ENCODE data around the gene SMC4. TPM values are rescaled to one million over a fixed set of nuclear protein-coding genes. Genes with fewer than 3 reads are reported as not detected.

SMC4 gene
- total and polyA plus RNA-seq, 2 of the 13 experiments (the other 11 are each of a cell fraction or from before 2014, with no cell fraction given): 19.2 to 74.3 TPM

DNA sequence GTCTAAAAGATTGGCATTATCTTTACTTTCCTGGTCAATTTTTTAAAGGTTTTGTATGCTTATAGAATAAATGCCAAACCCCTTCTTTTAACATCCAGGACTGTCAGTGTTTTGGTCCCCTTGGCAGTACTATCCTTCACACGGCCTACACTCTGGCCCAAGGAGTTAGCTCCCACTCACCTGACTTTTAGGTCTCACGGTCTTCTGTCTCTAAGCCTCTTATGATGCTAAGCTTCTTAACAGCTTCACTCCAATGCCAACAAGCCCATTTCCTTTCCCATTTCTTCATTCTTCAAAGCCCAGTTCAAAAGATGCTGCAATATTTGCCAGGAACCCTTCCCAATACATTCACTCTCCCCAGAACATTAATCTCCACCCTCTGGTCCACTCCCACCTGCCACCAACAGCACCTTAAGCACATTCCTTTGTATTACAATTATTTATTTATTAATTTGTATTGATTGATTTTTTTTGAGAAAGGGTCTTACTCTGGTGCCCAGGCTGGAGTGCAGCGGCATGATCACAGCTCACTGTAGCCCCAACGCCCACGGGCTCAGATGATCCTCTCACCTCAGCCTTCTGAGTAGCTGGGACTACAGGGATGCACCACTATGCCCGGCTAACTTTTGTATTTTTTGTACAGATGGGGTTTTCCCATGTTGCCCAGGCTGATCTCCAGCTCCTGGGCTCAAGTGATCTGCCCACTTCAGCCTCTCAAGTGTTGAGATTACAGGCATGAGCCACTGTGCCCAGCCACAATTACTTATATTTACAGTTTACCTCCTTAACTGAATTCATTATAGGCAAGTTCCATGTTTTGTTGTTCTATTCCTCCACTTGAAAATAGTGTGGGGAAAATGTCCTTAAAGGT, 28.2 kb upstream of the SMC4 start:
- in situ Hi-C loops (cut with HindIII; ENCODE audit: extremely low pct_ligation_motif_present, low pct_unique_long_range_greater_than_20kb): no loop called here
- no peaks in the 10 kb centered on the region for H4K20me1 ChIP-seq (ENCODE audit: insufficient read depth, low read length)
- 0 out of 2 replicates have a peak, but pooled peaks cover under 1% of the 10 kb centered on the region for H3K4me1 ChIP-seq (ENCODE audit: insufficient read depth, low read length)
- H3K9ac ChIP-seq (ENCODE audit: insufficient read depth, low read depth, low read length): no peak overlapping the region
- H2AFZ ChIP-seq (ENCODE audit: low read length): no peak overlapping the region
- H3K9me3 ChIP-seq (ENCODE audit: low read length): no peaks in the 10 kb centered on the region
- H3K27me3 ChIP-seq (ENCODE audit: control insufficient read depth in 1 of 2, insufficient read depth in 2 of 2, low read length in 2 of 2): no peaks in the 10 kb centered on the region
- ChIA-PET CTCF (ENCODE audit: low intra/inter-chr PET ratio, low total read pairs) (no interaction called here), POLR2A (no interaction called here)
- 92% methylated on average over 6 of the region's 6 CpGs for WGBS (ENCODE audit: low lambda C conversion rate)
- no peak for ATAC-seq
- no peaks in the 10 kb centered on the region for H3K79me2 ChIP-seq (ENCODE audit: insufficient read depth, low read length)
- H3K27ac ChIP-seq (ENCODE audit: extremely low read length, insufficient read depth, low read length): no peak overlapping the region
- FAIRE-seq: no peak
- 0 out of 5 replicates have a peak, but pooled peaks cover 0 to 5% of the 10 kb centered on the region in 2 experiments for H3K36me3 ChIP-seq (replicated peaks in 1 of 2; ENCODE audit: control insufficient read depth in 1 of 2, insufficient read depth in 2 of 2, low read length in 2 of 2)
- intact Hi-C loops (cut with micrococcal nuclease; ENCODE audit: unreplicated experiment): no loop called here
- no peak overlapping the region for H3K4me2 ChIP-seq (ENCODE audit: low read depth, low read length)
- H3K4me3 ChIP-seq (replicated peaks in 1 of 3; ENCODE audit: insufficient read depth in 1 of 3, low read depth in 2 of 3, low read length in 3 of 3): no peak overlapping the region
- no peak for DNase-seq (ENCODE audit: low spot score)
- BruUV-seq (replicated peaks): no TSS peak
- TF ChIP-seq ZNF124 (CRISPR knock-in tag; IDR thresholded peaks at IDR 0.05): no peak
- no peak for TF ChIP-seq ZNF430 (CRISPR knock-in tag; IDR thresholded peaks at IDR 0.05)
- no peak for TF ChIP-seq ZKSCAN8 (CRISPR knock-in tag; IDR thresholded peaks at IDR 0.05; ENCODE audit: borderline replicate concordance)
- no peak for TF ChIP-seq ARNT (IDR thresholded peaks at IDR 0.05)
- no peak for TF ChIP-seq CHCHD3 (CRISPR knock-in tag; IDR thresholded peaks at IDR 0.05)
- no peak for TF ChIP-seq PBX2 (CRISPR knock-in tag; IDR thresholded peaks at IDR 0.05)
- TF ChIP-seq ZNF468 (CRISPR knock-in tag; IDR thresholded peaks at IDR 0.05): no peak
- no peak for TF ChIP-seq FOXJ3 (CRISPR knock-in tag; IDR thresholded peaks at IDR 0.05; ENCODE audit: borderline replicate concordance)
- TF ChIP-seq ELF4 (CRISPR knock-in tag; IDR thresholded peaks at IDR 0.05; ENCODE audit: borderline replicate concordance): no peak
- TF ChIP-seq ATF2 (CRISPR knock-in tag; IDR thresholded peaks at IDR 0.05): no peak
- no peak for TF ChIP-seq PCBP2 (optimal IDR thresholded peaks at IDR 0.05; ENCODE audit: low read depth, low read length, poor library complexity, severe bottlenecking)
- no peak for TF ChIP-seq MBD4 (IDR thresholded peaks at IDR 0.05; ENCODE audit: borderline replicate concordance, low read length)
- TF ChIP-seq SSRP1 (CRISPR knock-in tag; IDR thresholded peaks at IDR 0.05): no peak
- TF ChIP-seq PBX3 (CRISPR knock-in tag; IDR thresholded peaks at IDR 0.05; ENCODE audit: borderline replicate concordance): no peak
- no peak for TF ChIP-seq HES4 (CRISPR knock-in tag; IDR thresholded peaks at IDR 0.05; ENCODE audit: borderline replicate concordance)
- TF ChIP-seq NFATC3 (CRISPR knock-in tag; IDR thresholded peaks at IDR 0.05): no peak
- no peak for TF ChIP-seq ZNF883 (CRISPR knock-in tag; IDR thresholded peaks at IDR 0.05; ENCODE audit: not compliant biosample characterization)
- TF ChIP-seq, protein P1, sequence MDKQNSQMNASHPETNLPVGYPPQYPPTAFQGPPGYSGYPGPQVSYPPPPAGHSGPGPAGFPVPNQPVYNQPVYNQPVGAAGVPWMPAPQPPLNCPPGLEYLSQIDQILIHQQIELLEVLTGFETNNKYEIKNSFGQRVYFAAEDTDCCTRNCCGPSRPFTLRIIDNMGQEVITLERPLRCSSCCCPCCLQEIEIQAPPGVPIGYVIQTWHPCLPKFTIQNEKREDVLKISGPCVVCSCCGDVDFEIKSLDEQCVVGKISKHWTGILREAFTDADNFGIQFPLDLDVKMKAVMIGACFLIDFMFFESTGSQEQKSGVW (CRISPR knock-in tag; IDR thresholded peaks at IDR 0.05; ENCODE audit: borderline replicate concordance): no peak
